Cardiac septum (tissue), 1 donor: ENCODE results near the gene RHOT2. TPM values are rescaled to one million over a fixed set of nuclear protein-coding genes. Genes with fewer than 3 reads are reported as not detected.

Experiments
- DNase-seq: peaks from one replicate; pipeline ENCODE4 v3.0.0-alpha.2; 2020; ENCODE audit warnings: low spot score
- intact Hi-C: fragments of 100-400 bp; cut with DNase I; formaldehyde crosslinking; loops from one replicate; pipeline ENCODE4 v1.14.0; 2022
- long read RNA-seq: library from polyadenylated mRNA; unstranded; transcript quantifications from one replicate; pipeline ENCODE4 v2.0.0, GENCODE V29; 2021
- total RNA-seq: library from RNA; stranded (reverse); fragmentation: NEBNext Ultra II Directional; extraction: Animal tissue kit (Norgen Biotek cat#: 25700); gene quantifications from one replicate; pipeline ENCODE4 v1.2.1, GENCODE V29; 2021
- donor health status: DM: no; HTN: no; CAD: no.

The RHOT2 gene
- 102 TPM for total RNA-seq
- long read RNA-seq, transcript RHOT2-201 (19 exons, 2,539 nt) = major isoform, 58 of 267 reads
- long read RNA-seq, partial matches to known transcripts = 46 of 267 reads
- long read RNA-seq, other reads (novel, unspliced or antisense) = 160 of 267 reads

DNA sequence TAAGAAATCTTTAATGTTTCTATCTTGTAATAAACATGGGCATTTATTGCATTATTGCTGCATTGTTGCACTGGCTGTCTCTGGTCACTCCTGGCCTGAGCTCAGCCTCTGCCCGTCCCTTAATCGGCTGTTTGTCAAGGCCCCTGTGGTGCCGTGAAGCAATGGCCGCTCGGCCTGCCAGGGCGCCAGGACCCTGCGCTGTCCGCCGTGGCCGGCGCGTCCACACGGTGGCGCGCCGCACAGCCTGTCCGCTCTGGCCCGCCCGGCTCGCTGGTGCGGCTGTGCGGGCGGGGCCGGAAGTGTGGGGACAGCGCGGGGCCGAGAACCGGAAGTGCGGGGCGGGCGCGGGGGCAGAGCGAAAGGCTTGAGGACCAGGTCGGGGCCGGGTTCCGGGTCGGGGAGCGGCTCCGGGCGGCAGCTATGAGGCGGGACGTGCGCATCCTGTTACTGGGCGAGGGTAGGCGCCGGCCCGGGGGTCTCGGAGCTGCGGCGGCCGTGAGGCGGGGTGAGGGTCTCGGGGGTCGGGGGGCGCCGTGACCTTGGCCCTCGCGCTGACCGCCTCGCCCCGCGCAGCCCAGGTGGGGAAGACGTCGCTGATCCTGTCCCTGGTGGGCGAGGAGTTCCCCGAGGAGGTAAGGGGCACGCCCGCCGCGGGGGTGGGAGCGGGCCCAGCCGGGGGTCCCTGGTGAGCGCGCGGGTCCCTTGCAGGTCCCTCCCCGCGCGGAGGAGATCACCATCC is at the start of gene RHOT2:
Gene RHOT2, plus strand, starts transcription at position 353 of the 739 bp plus-strand sequence. Its CDS starts 68 bp downstream, at position 421.
- intact Hi-C loops = no loop called here
- DNase-seq = peak; percentile 96

DNA sequence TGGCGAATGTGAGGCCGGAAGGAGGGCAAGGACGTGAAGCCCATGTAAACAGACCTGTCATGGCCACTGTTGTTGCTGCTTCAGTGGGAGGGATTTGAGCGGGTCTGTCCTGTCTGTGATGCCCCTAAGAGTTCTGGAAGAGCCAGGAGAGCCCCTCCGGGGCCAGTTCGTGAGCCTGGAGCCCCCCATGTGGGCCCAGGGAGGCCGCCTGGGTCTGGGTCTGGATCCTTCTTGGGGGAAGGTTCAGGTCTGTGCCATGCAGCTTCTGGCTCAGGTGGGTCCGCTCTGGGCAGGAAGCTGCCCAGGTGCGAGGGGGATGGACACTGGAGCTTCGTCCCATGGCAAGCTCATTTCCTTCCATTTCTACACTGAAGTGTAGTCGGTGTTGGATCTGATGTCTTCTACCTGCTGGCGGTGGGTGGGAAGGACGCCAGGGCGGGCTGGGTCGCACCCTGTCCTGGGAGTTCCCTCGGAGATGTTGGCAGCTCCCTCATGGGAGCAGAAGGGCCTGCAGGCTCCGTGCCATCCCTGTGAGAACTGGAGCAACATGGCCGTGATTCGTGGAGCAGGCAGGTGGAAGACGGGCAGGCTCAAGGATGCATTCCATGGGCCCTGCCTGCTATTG is 48.3 kb upstream of the RHOT2 start:
- DNase-seq = no peak
- intact Hi-C loops = no loop called here

- DNase-seq = no peak
- intact Hi-C loops = no loop called here
These were observed 47.0 kb upstream of the RHOT2 start for GRCh38 chr16:620700-621525.

GRCh38 chr16:621526-622105 is 46.3 kb upstream of the RHOT2 start:
- intact Hi-C loops = no loop called here
- DNase-seq = no peak

DNA sequence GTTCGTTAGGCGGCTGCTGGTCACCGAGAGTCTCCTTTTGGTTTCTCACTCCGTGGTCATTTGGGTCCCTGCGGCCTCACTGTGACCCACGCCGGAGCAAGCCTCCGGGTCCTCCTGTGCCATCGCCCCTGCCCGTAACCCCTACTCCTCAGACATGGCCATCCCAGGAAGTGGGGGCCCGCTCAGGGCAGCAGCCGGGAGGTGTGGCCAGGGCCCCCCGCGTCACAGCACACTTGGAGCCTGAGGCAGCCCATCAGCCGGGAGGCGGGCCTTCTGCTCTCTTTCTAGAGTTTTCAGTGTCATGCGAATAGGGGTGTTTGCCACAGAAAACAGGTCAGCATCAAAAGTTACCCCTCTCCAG is 45.0 kb upstream of the RHOT2 start:
- intact Hi-C loops = no loop called here

GRCh38 chr16:624526-625070 is 43.3 kb upstream of the RHOT2 start:
- intact Hi-C loops = no loop called here
- no peak for DNase-seq

More for the DNA sequence above, 45.0 kb upstream of the RHOT2 start:
- DNase-seq = no peak

GRCh38 chr16:625117-625976 is 42.6 kb upstream of the RHOT2 start:
- DNase-seq = no peak
- intact Hi-C loops = no loop called here

GRCh38 chr16:625977-626765 is 41.8 kb upstream of the RHOT2 start:
- intact Hi-C loops = no loop called here
- DNase-seq = peak; percentile 75

DNA sequence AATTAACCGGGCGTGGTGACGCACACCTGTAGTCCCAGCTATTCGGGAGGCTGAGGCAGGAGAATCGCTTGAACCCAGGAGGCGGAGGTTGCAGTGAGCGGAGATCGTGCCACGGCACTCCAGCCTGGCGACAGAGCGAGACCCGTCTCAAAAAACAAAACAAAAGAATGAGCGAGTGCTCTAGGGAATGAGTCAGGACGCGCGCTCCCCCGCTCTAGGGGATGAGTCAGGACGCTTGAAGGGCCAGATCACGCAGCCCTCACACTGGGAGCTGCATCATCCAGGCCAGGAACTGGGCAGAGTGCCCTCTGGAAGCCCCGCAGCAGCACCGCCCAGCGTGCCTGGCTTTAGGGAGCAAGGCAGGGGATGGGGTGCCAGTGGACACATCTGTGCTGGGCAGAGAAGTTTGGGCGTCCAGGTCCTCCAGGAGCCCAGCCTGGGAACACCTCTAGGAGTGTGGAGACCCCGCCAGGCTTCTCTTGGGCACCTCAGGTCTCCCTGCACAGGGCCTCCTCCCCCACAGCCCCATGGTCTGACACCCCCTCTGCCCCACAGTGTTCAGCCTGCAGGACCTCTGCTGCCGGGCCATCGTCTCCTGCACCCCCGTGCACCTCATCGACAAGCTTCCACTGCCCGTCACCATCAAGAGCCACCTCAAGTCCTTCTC is 41.0 kb upstream of the RHOT2 start:
- DNase-seq = no peak
- intact Hi-C loops = no loop called here

GRCh38 chr16:627454-628239 is 40.3 kb upstream of the RHOT2 start:
- intact Hi-C loops = no loop called here
- no peak for DNase-seq

GRCh38 chr16:628321-629061 is 39.4 kb upstream of the RHOT2 start:
- intact Hi-C loops = no loop called here
- DNase-seq = no peak

DNA sequence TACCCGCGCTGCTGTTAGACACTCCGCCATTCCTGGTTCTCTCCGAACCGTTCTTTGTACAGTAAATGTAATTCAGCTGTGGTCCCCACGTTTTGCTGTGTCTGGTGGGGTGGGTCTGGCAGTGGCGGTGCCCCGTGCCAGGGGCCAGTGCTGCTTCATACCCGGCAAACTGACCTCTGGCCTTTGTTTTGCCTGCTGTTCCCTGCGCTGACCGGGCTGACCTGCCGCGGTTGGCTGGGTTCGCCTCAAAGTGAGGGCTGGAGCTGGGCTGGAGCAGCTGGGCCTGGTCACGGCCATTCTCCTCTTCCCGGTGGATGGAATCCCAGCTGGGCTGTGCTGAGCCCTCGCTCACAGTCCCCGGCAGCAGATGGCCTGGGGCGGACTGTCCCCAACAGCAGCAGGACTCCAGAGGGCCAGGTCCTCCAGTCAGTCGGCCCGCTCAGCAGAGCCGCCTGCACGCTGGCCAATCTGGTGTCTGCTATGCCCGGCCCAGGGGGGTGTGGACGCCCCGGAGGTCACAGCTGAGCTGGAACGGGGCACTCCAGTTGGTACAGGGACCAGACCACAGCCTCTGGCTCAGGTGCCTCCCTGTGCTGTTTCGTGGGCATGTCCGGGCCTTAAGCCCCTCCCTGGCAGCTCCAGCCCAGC is 38.6 kb upstream of the RHOT2 start:
- intact Hi-C loops = no loop called here
- DNase-seq = no peak

DNA sequence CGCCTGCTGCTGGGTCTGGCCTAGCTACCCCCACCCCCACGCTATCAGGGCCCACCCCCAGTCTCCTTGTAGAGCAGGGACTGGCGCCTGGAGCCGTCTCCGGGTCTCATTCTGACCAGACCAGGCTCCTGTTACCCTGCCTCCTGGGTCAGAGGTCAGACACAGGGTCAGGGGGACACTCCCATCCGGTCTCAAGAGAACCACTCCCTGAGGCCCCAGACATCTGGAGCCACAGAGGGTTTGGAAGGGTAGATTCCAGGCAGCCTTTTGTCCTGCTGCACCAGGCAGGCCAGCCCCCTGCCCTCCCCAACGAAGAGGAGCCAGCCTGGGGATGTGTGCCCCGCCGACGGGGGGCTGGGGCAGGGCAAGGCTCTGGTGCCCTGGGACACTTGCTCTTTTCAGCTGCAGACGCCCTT is 38.1 kb upstream of the RHOT2 start:
- DNase-seq = no peak
- intact Hi-C loops = no loop called here

GRCh38 chr16:630249-630814 is 37.6 kb upstream of the RHOT2 start:
- intact Hi-C loops = no loop called here
- DNase-seq = no peak

DNA sequence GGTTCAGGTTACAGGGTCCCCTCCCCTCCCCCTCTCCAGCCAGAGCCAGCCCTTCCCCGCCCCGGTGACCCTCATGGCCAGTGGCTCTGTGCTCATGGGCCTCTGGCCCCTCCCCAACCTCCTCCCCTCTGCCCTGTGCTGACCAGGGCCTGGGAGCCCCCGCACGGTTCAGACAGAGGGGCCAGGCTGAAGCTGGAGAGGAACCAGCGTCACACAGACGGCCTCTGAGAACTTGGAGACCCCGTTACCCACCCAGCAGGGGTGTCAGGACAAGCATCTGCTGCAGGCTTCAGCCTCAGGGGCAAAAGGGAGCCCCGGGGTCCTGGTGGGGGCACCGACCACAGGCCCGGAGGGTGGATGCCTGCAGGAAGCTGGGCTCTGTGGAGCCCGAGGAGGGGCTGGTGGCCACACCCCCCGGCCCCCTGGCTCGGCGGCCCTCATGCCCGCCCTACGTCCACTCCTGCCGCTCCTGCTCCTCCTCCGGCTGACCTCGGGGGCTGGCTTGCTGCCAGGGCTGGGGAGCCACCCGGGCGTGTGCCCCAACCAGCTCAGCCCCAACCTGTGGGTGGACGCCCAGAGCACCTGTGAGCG is 37.0 kb upstream of the RHOT2 start, which contains the start of gene WFIKKN1:
Gene WFIKKN1, plus strand, starts transcription at position 171 of the 591 bp plus-strand sequence. Its CDS starts 269 bp downstream, at position 440.
- DNase-seq = no peak
- intact Hi-C loops = no loop called here
